Panc1 (cell line): Measurements from ENCODE around the gene MPPED2. TPM values are rescaled to one million over a fixed set of nuclear protein-coding genes. Genes with fewer than 3 reads are reported as not detected.

Experiments
- ATAC-seq: fragments of 200-7000 bp; cut with Tn5 transposase; 2 replicates; pipeline ENCODE4 v1.9.1; 2020; ENCODE audit warnings: mild to moderate bottlenecking, moderate library complexity
- BruUV-seq: library from RNA; stranded (reverse); fragments of 400-500 nt; replicated peaks from 2 replicates; lab custom pipeline; 2021; lab: Mats Ljungman, UMichigan
- CTCF ChIA-PET: fragments of 300-600 bp; sonication (Branson Sonifier 250); formaldehyde crosslinking; loops from one replicate; lab custom pipeline; 2022; ENCODE audit warnings: antibody characterized with exemption; lab: Charles Lee
- POLR2A ChIA-PET: fragments of 300-600 bp; sonication (Branson Sonifier 250); formaldehyde crosslinking; loops from one replicate; lab custom pipeline; 2022; ENCODE audit warnings: antibody characterized with exemption; lab: Charles Lee
- DNase-seq: peaks from one replicate; pipeline ENCODE4 v3.0.0-alpha.2; 2010; ENCODE audit warnings: low read depth, low spot score
- H3K27ac ChIP-seq: 2 replicates; pipeline ENCODE4 v1.5.1; 2011; ENCODE audit warnings: mild to moderate bottlenecking, low read length, inconsistent platforms
- H3K27me3 ChIP-seq: fragments of 200-500 bp; sonication (Bioruptor generic); 2 replicates; pipeline ENCODE4 v1.6.0; 2014; ENCODE audit warnings: low read length, inconsistent platforms; ENCODE audit not compliant: control insufficient read depth, insufficient read depth
- H3K36me3 ChIP-seq: fragments of 200-500 bp; sonication (Bioruptor generic); 2 replicates; pipeline ENCODE4 v1.5.1; 2014; ENCODE audit warnings: inconsistent platforms, mild to moderate bottlenecking, low read length, moderate library complexity; ENCODE audit not compliant: control insufficient read depth, insufficient read depth
- H3K4me1 ChIP-seq: 2 replicates; pipeline ENCODE4 v1.5.1; 2011; ENCODE audit warnings: inconsistent platforms, mild to moderate bottlenecking, low read length, moderate library complexity; ENCODE audit not compliant: control insufficient read depth, insufficient read depth
- H3K4me3 ChIP-seq, 2 experiments: 2 replicates each; pipeline ENCODE4 v1.5.1; 2011 to 2012; ENCODE audit warnings: low read depth in 2 of 2, low read length in 2 of 2, mild to moderate bottlenecking in 2 of 2, inconsistent platforms in 1 of 2, moderate library complexity in 1 of 2
- H3K9me3 ChIP-seq: fragments of 200-500 bp; sonication (Bioruptor generic); 2 replicates; pipeline ENCODE4 v1.5.1; 2014; ENCODE audit warnings: low read depth, mild to moderate bottlenecking, inconsistent platforms, low read length, moderate library complexity; ENCODE audit not compliant: control insufficient read depth, insufficient read depth
- CTCF ChIP-seq: fragments of 450-650 bp; IDR thresholded peaks from 2 replicates; pipeline ENCODE4 v1.5.1; 2017; ENCODE audit warnings: mild to moderate bottlenecking
- POLR2AphosphoS5 ChIP-seq: IDR thresholded peaks from 2 replicates; pipeline ENCODE4 v1.6.1; 2012; ENCODE audit warnings: mild to moderate bottlenecking, low read depth, low read length, moderate library complexity
- REST ChIP-seq, 2 experiments: IDR thresholded peaks; 2 replicates each; pipeline ENCODE4 v1.6.1; 2011 to 2012; ENCODE audit warnings: low read depth in 2 of 2, control low read depth in 1 of 2, low read length in 1 of 2, mild to moderate bottlenecking in 1 of 2, moderate library complexity in 1 of 2; ENCODE audit not compliant: insufficient read depth in 1 of 2
- SIN3A ChIP-seq: IDR thresholded peaks from 2 replicates; pipeline ENCODE4 v1.6.1; 2012; ENCODE audit warnings: low read depth, mild to moderate bottlenecking, low read length, moderate library complexity, borderline replicate concordance; ENCODE audit not compliant: insufficient read depth
- TCF7L2 ChIP-seq: IDR thresholded peaks from 2 replicates; pipeline ENCODE4 v1.6.1; 2011; ENCODE audit warnings: mild to moderate bottlenecking, low read depth, low read length, inconsistent platforms
- in situ Hi-C: cut with HindIII; loops from 2 replicates; pipeline ENCODE4 v1.10.0; 2016; ENCODE audit warnings: low sequenced_read_pairs, low pct_unique_long_range_greater_than_20kb
- intact Hi-C: fragments of 100-400 bp; cut with micrococcal nuclease; formaldehyde crosslinking; loops from one replicate; pipeline ENCODE4 v1.10.0; 2022; ENCODE audit not compliant: unreplicated experiment
- total RNA-seq: library from RNA; stranded (reverse); gene quantifications from one replicate; pipeline ENCODE4 v1.2.1, GENCODE V29; 2021; ENCODE audit not compliant: unreplicated experiment

Gene MPPED2
- total RNA-seq, 1 experiment from 2014 or later: not detected

- TF ChIP-seq TCF7L2: no peak
- no peak for TF ChIP-seq REST (IDR thresholded peaks at IDR 0.05; ENCODE audit: insufficient read depth in 1 of 2, low read depth in 2 of 2, low read length in 1 of 2)
- no peak for TF ChIP-seq SIN3A
- TF ChIP-seq POLR2AphosphoS5: no peak
- TF ChIP-seq CTCF: no peak
These were observed 31.6 kb upstream of the MPPED2 start for GRCh38 chr11:30617762-30618161.

GRCh38 chr11:30610628-30611027, 24.5 kb upstream of the MPPED2 start:
- no TSS peak for BruUV-seq
- intact Hi-C loops: loop anchor here (10.0 kb wide), 1 partner anchor 244 kb away; no protein-coding TSS in a partner anchor
- in situ Hi-C loops: no loop called here

More at GRCh38 chr11:30617762-30618161, 31.6 kb upstream of the MPPED2 start:
- no peaks in the 10 kb centered on the region for H3K36me3 ChIP-seq
- ChIA-PET CTCF (no interaction called here), POLR2A (no interaction called here)
- H3K27me3 ChIP-seq: no peaks in the 10 kb centered on the region
- no peak for ATAC-seq
- intact Hi-C loops (loop anchor here (10.0 kb wide), 1 partner anchor 237 kb away; no protein-coding TSS in a partner anchor), in situ Hi-C loops (no loop called here)
- H3K4me1 ChIP-seq: no peaks in the 10 kb centered on the region
- H3K4me3 ChIP-seq: no peak overlapping the region
- no peak overlapping the region for H3K27ac ChIP-seq
- H3K9me3 ChIP-seq: no peaks in the 10 kb centered on the region
- no TSS peak for BruUV-seq
- DNase-seq: no peak

More at GRCh38 chr11:30610628-30611027, 24.5 kb upstream of the MPPED2 start:
- ChIA-PET POLR2A (no interaction called here), CTCF (no interaction called here)
- no peaks in the 10 kb centered on the region for H3K4me1 ChIP-seq
- TF ChIP-seq CTCF: no peak
- TF ChIP-seq POLR2AphosphoS5: no peak
- no peak for TF ChIP-seq SIN3A
- no peak for TF ChIP-seq TCF7L2
- TF ChIP-seq REST (IDR thresholded peaks at IDR 0.05; ENCODE audit: insufficient read depth in 1 of 2, low read depth in 2 of 2, low read length in 1 of 2): no peak
- H3K36me3 ChIP-seq: no peaks in the 10 kb centered on the region
- no peaks in the 10 kb centered on the region for H3K9me3 ChIP-seq
- no peak for ATAC-seq
- DNase-seq: no peak
- no peaks in the 10 kb centered on the region for H3K27me3 ChIP-seq
- H3K27ac ChIP-seq: no peak overlapping the region
- H3K4me3 ChIP-seq: no peak overlapping the region
